Skeletal muscle satellite cell (primary cell): ENCODE results near the gene EPM2AIP1. TPM values are rescaled to one million over a fixed set of nuclear protein-coding genes. Genes with fewer than 3 reads are reported as not detected.

Source experiments
- H3K27me3 ChIP-seq: 2 replicates; pipeline ENCODE4 v1.7.0; 2013; ENCODE audit warnings: low read length; ENCODE audit not compliant: control insufficient read depth, insufficient read depth
- H3K36me3 ChIP-seq: 2 replicates; pipeline ENCODE4 v1.7.0; 2013; ENCODE audit warnings: mild to moderate bottlenecking, control low read depth, low read length; ENCODE audit not compliant: insufficient read depth
- H3K4me1 ChIP-seq: 2 replicates; pipeline ENCODE4 v1.7.0; 2013; ENCODE audit warnings: low read length; ENCODE audit not compliant: control insufficient read depth, insufficient read depth
- H3K4me2 ChIP-seq: 2 replicates; pipeline ENCODE4 v1.7.0; 2013; ENCODE audit warnings: mild to moderate bottlenecking, low read length
- H3K4me3 ChIP-seq: 2 replicates; pipeline ENCODE4 v1.7.0; 2013; ENCODE audit warnings: low read length
- H3K9ac ChIP-seq: 2 replicates; pipeline ENCODE4 v1.7.0; 2013; ENCODE audit warnings: mild to moderate bottlenecking, low read depth, low read length, moderate library complexity
- H3K9me3 ChIP-seq: replicated peaks from 2 replicates; pipeline ENCODE4 v1.7.0; 2013; ENCODE audit warnings: mild to moderate bottlenecking, control low read depth, low read length
- small RNA-seq: library from RNA; depleted of rRNA; stranded (forward); fragments of <200 nt; gene quantifications from one replicate; pipeline ENCODE3, GENCODE V24; 2012

Gene EPM2AIP1

GRCh38 chr3:36944641-36945270, 48.2 kb downstream of the EPM2AIP1 start, which contains the start of gene TRANK1:
TRANK1 (minus strand) TSS chr3:36945054; CDS start chr3:36944809, 245 bp downstream.
- no peaks in the 10 kb centered on the region for H3K27me3 ChIP-seq
- peak within 1 kb of the TSS; percentile 83 for H3K9ac ChIP-seq
- no peaks in the 10 kb centered on the region for H3K9me3 ChIP-seq
- H3K4me2 ChIP-seq = peak within 1 kb of the TSS; percentile 99
- no peaks in the 10 kb centered on the region for H3K4me1 ChIP-seq
- H3K36me3 ChIP-seq = no peaks in the 10 kb centered on the region
- H3K4me3 ChIP-seq = peak within 1 kb of the TSS; percentile 86

GRCh38 chr3:36944012-36944640, 48.8 kb downstream of the EPM2AIP1 start:
- no peaks in the 10 kb centered on the region for H3K9me3 ChIP-seq
- H3K9ac ChIP-seq = peak overlapping the region; percentile 83
- H3K36me3 ChIP-seq = no peaks in the 10 kb centered on the region
- H3K4me3 ChIP-seq = peak overlapping the region; percentile 86
- no peaks in the 10 kb centered on the region for H3K4me1 ChIP-seq
- H3K4me2 ChIP-seq = peak overlapping the region; percentile 99
- H3K27me3 ChIP-seq = no peaks in the 10 kb centered on the region

GRCh38 chr3:36943601-36944000, 49.3 kb downstream of the EPM2AIP1 start:
- Histone ChIP-seq H3K9me3 (no peaks in the 10 kb centered on the region), H3K27me3 (no peaks in the 10 kb centered on the region), H3K4me2 (peak overlapping the region; percentile 99), H3K4me3 (peak overlapping the region; percentile 86), H3K36me3 (no peaks in the 10 kb centered on the region), H3K4me1 (no peaks in the 10 kb centered on the region), H3K9ac (peak overlapping the region; percentile 83)

DNA sequence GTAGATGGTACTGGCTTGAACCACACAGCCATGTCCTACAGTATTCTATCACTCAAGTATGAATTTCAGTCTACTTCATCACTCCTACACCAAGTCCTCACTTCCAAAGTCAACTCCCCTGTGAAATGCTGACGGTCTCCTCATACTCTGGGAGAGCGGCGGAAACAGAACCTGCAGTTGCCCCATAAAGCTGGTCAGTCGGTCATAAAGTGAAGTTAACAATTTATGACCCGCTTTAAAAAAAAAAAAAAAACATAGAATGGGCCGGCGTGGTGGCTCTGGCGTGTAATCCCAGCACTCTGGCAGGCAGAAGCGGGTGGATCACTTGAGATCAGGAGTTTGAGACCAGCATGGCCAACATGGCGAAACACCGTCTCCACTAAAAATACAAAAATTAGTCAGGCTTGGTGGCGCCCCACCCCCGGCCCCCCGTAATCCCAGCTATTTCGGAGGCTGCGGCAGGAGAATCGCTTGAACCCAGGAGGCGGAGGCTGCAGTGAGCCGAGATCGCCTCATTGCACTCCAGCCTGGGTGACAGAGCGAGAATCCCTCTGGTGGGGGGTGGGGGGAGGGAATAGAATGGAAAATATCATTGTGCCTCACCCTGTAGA, 50.2 kb downstream of the EPM2AIP1 start:
- H3K4me1 ChIP-seq = no peaks in the 10 kb centered on the region
- no peaks in the 10 kb centered on the region for H3K9me3 ChIP-seq
- H3K4me3 ChIP-seq = no peak overlapping the region
- H3K4me2 ChIP-seq = no peak overlapping the region
- H3K36me3 ChIP-seq = no peaks in the 10 kb centered on the region
- no peaks in the 10 kb centered on the region for H3K27me3 ChIP-seq
- no peak overlapping the region for H3K9ac ChIP-seq

GRCh38 chr3:36941658-36942057, 51.3 kb downstream of the EPM2AIP1 start:
- H3K9ac ChIP-seq = no peak overlapping the region
- H3K9me3 ChIP-seq = no peaks in the 10 kb centered on the region

DNA sequence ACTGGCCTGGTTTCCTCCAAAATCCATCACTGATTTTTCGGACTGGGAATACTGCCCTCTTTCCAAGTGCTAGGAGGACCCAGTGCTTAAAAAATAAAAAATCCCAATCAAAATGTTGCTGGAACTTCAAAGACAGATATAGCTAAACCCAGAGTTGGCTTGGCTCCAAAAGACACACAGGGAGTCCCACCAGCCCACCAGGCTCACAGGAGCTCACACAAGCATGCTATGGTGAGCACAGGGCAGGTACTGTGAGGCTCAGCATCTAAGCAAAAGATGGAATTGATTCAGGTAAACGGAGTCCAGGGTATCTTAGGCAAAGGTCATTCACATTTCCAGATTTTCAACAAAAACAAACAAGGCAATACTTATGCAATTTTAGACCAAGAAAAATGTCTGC, 51.8 kb downstream of the EPM2AIP1 start:
- Histone ChIP-seq H3K9ac (no peak overlapping the region), H3K9me3 (no peaks in the 10 kb centered on the region), H3K4me3 (no peak overlapping the region), H3K27me3 (no peaks in the 10 kb centered on the region), H3K4me2 (no peak overlapping the region), H3K36me3 (no peaks in the 10 kb centered on the region), H3K4me1 (no peaks in the 10 kb centered on the region)

More at GRCh38 chr3:36941658-36942057, 51.3 kb downstream of the EPM2AIP1 start:
- H3K4me1 ChIP-seq = no peaks in the 10 kb centered on the region
- H3K36me3 ChIP-seq = no peaks in the 10 kb centered on the region
- no peak overlapping the region for H3K4me2 ChIP-seq
- H3K27me3 ChIP-seq = no peaks in the 10 kb centered on the region
- no peak overlapping the region for H3K4me3 ChIP-seq

DNA sequence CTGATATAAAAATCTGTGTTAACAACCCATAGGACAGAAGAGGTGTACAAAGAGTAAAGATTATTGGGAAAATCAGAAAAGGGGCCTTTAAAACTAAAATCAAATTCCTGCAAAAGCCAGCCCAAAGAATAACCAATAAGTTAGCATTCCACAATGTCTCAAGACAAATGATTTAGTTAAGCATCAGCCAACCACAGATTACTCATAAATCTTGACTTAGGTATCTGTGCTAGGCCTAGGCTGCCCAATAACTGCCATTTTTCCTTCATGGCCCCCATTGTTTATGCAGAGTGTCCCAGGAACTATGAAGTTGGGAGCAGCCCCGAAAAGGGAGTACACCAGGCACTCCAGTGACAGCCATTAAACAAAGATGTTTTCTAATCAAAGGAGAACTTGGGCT, 55.4 kb downstream of the EPM2AIP1 start:
- Histone ChIP-seq H3K4me3 (no peak overlapping the region), H3K27me3 (no peaks in the 10 kb centered on the region), H3K4me2 (no peak overlapping the region), H3K9ac (no peak overlapping the region), H3K9me3 (no peaks in the 10 kb centered on the region), H3K4me1 (peaks cover 6% of the 10 kb centered on the region), H3K36me3 (no peaks in the 10 kb centered on the region)

Small RNA genes within 50 kb of the gene (small RNA-seq; reads per million reads assigned to genes)
- not detected for gene RNU6ATAC4P
